Uterus (tissue), 4 donors: ENCODE measurements around the gene ZNF619. TPM values are rescaled to one million over a fixed set of nuclear protein-coding genes. Genes with fewer than 3 reads are reported as not detected.
A peak's percentile ranks its signal among the peaks of the same experiment; 100 is the strongest.

Experiments used
- DNase-seq, 2 donors: peaks; one replicate each; pipeline ENCODE4 v3.0.0-alpha.2; 2019 to 2020
- H3K27ac ChIP-seq, 2 donors: fragments of 200-600 bp; sonication (generic); 1 replicate in 1 of 2; 2 replicates in 1 of 2; pipeline ENCODE4 v1.5.1; 2016 to 2018
- H3K27me3 ChIP-seq, 2 donors: fragments of 200-600 bp; sonication (generic); one replicate each; pipeline ENCODE4 v1.5.1; 2018 to 2019; ENCODE audit warnings: control low read depth in 1 of 2
- H3K36me3 ChIP-seq, 2 donors: fragments of 200-600 bp; sonication (generic); one replicate each; pipeline ENCODE4 v1.5.1; 2019; ENCODE audit warnings: control low read depth in 1 of 2
- H3K4me1 ChIP-seq, 2 donors: fragments of 200-600 bp; sonication (generic); one replicate each; pipeline ENCODE4 v1.5.1; 2018 to 2019; ENCODE audit warnings: control low read depth in 1 of 2
- H3K4me3 ChIP-seq, 2 donors: fragments of 200-600 bp; sonication (generic); 1 replicate in 1 of 2; 2 replicates in 1 of 2; pipeline ENCODE4 v1.5.1; 2018 to 2019; ENCODE audit warnings: mild to moderate bottlenecking in 1 of 2
- H3K9me3 ChIP-seq, 2 donors: fragments of 200-600 bp; sonication (generic); one replicate each; pipeline ENCODE4 v1.5.1; 2019; ENCODE audit warnings: control low read depth in 1 of 2
- POLR2A ChIP-seq, 2 donors: fragments of 450-650 bp; IDR thresholded peaks; one replicate each; pipeline ENCODE4 v1.6.1; 2016; ENCODE audit warnings: antibody characterized with exemption in 2 of 2, mild to moderate bottlenecking in 1 of 2, moderate library complexity in 1 of 2
- intact Hi-C: fragments of 100-400 bp; cut with DNase I; formaldehyde crosslinking; loops from one replicate; pipeline ENCODE4 v1.15.1; 2023; ENCODE audit warnings: low total_unique reads
- total RNA-seq, 4 donors: library from RNA; depleted of rRNA in 3 of 4; stranded (reverse); fragments of >200 nt in 3 of 4; gene quantifications; one replicate each; pipeline versions ENCODE4 v1.1.0 to v1.2.4, GENCODE V29; 2014 to 2023
- TF ChIP-seq, protein P1 (sequence below), 4 experiments: fragments of 200-600 bp in 2 of 4; fragments of 450-650 bp in 2 of 4; sonication (generic) in 2 of 4; IDR thresholded peaks; one replicate each; pipeline ENCODE4 v1.5.1; 2016 to 2019; ENCODE audit warnings: antibody characterized with exemption in 4 of 4, mild to moderate bottlenecking in 2 of 4, moderate library complexity in 1 of 4
- donor health status: DM: yes; HTN: yes; CAD: no.

The ZNF619 gene
- total RNA-seq, 4 donors from 2014 or later, result 0.59 to 11.9 (median 6.1) TPM

GRCh38 chr3:40518067-40518466 lies 41.1 kb downstream of the ZNF619 start:
- intact Hi-C loops, result no loop called here
- DNase-seq, result no peak
- H3K4me3 ChIP-seq, result no peak overlapping the region
- H3K27ac ChIP-seq, result no peak overlapping the region
- H3K36me3 ChIP-seq, result no peaks in the 10 kb centered on the region
- H3K27me3 ChIP-seq, result no peaks in the 10 kb centered on the region
- no peaks in the 10 kb centered on the region for H3K9me3 ChIP-seq
- no peak for TF ChIP-seq POLR2A (IDR thresholded peaks at IDR 0.05)
- TF ChIP-seq, protein P1, sequence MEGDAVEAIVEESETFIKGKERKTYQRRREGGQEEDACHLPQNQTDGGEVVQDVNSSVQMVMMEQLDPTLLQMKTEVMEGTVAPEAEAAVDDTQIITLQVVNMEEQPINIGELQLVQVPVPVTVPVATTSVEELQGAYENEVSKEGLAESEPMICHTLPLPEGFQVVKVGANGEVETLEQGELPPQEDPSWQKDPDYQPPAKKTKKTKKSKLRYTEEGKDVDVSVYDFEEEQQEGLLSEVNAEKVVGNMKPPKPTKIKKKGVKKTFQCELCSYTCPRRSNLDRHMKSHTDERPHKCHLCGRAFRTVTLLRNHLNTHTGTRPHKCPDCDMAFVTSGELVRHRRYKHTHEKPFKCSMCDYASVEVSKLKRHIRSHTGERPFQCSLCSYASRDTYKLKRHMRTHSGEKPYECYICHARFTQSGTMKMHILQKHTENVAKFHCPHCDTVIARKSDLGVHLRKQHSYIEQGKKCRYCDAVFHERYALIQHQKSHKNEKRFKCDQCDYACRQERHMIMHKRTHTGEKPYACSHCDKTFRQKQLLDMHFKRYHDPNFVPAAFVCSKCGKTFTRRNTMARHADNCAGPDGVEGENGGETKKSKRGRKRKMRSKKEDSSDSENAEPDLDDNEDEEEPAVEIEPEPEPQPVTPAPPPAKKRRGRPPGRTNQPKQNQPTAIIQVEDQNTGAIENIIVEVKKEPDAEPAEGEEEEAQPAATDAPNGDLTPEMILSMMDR (IDR thresholded peaks at IDR 0.05), result no peak
- no peaks in the 10 kb centered on the region for H3K4me1 ChIP-seq

DNA sequence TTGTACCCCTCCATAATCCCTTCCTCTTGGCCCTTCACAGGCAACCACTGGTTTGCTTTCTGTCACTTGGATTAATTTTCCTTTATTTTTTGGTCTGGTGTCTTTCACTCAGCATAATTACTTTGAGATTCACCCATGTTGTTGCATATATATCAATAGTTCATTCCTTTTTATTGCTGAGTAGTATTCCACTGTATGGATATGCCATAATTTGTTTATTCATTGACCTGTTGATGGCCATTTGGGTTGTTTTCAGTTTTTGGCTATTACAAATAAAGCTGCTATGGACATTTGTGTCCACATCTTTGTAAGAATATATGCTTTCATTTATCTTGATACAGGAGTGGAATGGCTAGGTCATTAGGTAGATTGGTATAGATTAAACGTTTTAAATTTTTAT lies 41.9 kb downstream of the ZNF619 start:
- no peaks in the 10 kb centered on the region for H3K4me1 ChIP-seq
- H3K36me3 ChIP-seq, result no peaks in the 10 kb centered on the region
- DNase-seq, result no peak
- intact Hi-C loops, result no loop called here
- H3K27ac ChIP-seq, result no peak overlapping the region
- no peak for TF ChIP-seq POLR2A (IDR thresholded peaks at IDR 0.05)
- TF ChIP-seq, protein P1 (IDR thresholded peaks at IDR 0.05), result no peak
- H3K4me3 ChIP-seq, result no peak overlapping the region
- H3K27me3 ChIP-seq, result no peaks in the 10 kb centered on the region
- no peaks in the 10 kb centered on the region for H3K9me3 ChIP-seq

DNA sequence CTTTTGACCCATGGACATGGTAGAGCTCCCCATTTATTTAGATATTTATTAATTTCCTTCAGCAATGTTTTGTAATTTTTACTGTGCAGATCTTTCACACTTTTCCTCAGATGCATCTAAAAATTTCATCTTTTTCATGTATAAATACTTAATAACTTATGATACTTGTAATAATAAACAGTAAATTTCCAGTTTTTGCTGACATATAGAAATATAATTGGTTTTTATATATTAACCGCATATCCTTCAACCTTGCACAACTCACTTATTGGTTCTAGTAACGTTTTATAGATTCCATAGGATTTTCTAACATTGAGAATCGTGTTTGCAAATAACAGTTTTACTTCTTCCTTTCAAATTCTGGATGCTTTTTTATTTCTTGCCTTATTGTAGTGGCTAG lies 44.3 kb downstream of the ZNF619 start:
- Histone ChIP-seq H3K36me3 (no peaks in the 10 kb centered on the region), H3K27ac (no peak overlapping the region), H3K9me3 (no peaks in the 10 kb centered on the region), H3K27me3 (no peaks in the 10 kb centered on the region), H3K4me3 (no peak overlapping the region), H3K4me1 (no peaks in the 10 kb centered on the region)
- DNase-seq, result no peak
- intact Hi-C loops, result no loop called here
- TF ChIP-seq POLR2A (IDR thresholded peaks at IDR 0.05), result no peak
- TF ChIP-seq, protein P1 (IDR thresholded peaks at IDR 0.05), result no peak

DNA sequence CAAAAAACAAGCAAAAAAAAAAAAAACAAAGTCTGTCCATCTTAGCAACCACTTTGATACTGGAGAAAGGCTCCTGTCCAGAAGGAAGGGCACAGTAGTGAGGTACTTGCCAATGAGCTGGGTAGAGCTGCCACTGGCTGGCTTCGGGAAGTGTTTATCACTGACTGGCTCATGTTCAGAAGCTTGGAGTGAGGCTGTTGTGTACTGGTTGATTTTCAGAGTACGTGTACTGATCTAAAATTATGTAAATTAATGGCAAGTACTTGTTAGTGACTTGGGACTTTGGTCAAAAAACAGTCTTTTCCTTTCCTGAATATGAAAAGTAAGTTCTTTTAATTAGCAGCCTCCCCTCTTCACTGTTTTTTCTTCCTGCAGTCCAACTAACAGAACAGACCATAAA lies 46.9 kb downstream of the ZNF619 start:
- H3K27me3 ChIP-seq, result no peaks in the 10 kb centered on the region
- H3K4me3 ChIP-seq, result no peak overlapping the region
- H3K9me3 ChIP-seq, result no peaks in the 10 kb centered on the region
- no peaks in the 10 kb centered on the region for H3K36me3 ChIP-seq
- H3K27ac ChIP-seq, result peak overlapping the region; percentile 86 to 88
- intact Hi-C loops, result no loop called here
- TF ChIP-seq, protein P1 (IDR thresholded peaks at IDR 0.05), result no peak
- no peak for TF ChIP-seq POLR2A (IDR thresholded peaks at IDR 0.05)
- DNase-seq, result no peak
- no peaks in the 10 kb centered on the region for H3K4me1 ChIP-seq

DNA sequence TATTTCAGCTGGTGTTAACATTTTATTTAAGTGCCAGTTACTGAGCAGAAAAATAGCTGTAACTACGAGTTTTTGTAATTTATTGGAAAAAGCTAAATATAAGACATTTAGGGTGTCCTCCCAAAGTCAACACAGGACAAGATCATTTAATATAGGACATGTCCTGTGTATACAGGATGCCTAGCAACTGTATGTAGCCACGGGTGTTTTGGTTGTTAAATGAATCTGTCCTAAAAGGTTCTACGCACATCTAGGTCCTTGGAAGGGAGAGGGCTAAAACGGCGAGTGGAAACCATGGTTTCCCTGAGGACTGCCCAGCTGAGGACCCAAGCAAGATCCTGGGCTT lies 47.3 kb downstream of the ZNF619 start:
- TF ChIP-seq, protein P1 (IDR thresholded peaks at IDR 0.05), result no peak
- TF ChIP-seq POLR2A (IDR thresholded peaks at IDR 0.05), result no peak
- no peaks in the 10 kb centered on the region for H3K27me3 ChIP-seq
- H3K9me3 ChIP-seq, result no peaks in the 10 kb centered on the region
- no peaks in the 10 kb centered on the region for H3K36me3 ChIP-seq
- intact Hi-C loops, result no loop called here
- H3K4me1 ChIP-seq, result no peaks in the 10 kb centered on the region
- peak overlapping the region; percentile 66 to 89 for H3K4me3 ChIP-seq
- no peak for DNase-seq
- peak overlapping the region; percentile 86 to 88 for H3K27ac ChIP-seq
